GM19043 (cell line): ENCODE data around the gene MED8.

Experiments used
- ATAC-seq: cut with Tn5 transposase; IDR thresholded peaks from one replicate; pipeline ENCODE4 v1.9.1; 2021; ENCODE audit warnings: low read depth; ENCODE audit not compliant: unreplicated experiment

MED8 gene

GRCh38 chr1:43363283-43363934, 26.2 kb downstream of the MED8 start:
- no peak for ATAC-seq

DNA sequence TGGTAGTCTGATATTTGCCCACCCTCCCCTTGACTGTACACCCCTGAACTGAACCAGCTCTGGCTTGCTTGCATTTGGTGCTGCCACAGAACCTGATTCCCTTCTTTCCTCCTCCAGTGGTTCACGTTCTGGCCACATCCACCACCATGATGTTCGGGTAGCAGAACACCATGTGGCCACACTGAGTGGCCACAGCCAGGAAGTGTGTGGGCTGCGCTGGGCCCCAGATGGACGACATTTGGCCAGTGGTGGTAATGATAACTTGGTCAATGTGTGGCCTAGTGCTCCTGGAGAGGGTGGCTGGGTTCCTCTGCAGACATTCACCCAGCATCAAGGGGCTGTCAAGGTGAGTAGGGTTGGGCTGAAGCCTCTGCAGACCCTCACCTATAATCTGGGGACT, 29.0 kb downstream of the MED8 start:
- ATAC-seq, result no peak

- ATAC-seq, result no peak
These were observed 29.9 kb downstream of the MED8 start for GRCh38 chr1:43359696-43360095.

DNA sequence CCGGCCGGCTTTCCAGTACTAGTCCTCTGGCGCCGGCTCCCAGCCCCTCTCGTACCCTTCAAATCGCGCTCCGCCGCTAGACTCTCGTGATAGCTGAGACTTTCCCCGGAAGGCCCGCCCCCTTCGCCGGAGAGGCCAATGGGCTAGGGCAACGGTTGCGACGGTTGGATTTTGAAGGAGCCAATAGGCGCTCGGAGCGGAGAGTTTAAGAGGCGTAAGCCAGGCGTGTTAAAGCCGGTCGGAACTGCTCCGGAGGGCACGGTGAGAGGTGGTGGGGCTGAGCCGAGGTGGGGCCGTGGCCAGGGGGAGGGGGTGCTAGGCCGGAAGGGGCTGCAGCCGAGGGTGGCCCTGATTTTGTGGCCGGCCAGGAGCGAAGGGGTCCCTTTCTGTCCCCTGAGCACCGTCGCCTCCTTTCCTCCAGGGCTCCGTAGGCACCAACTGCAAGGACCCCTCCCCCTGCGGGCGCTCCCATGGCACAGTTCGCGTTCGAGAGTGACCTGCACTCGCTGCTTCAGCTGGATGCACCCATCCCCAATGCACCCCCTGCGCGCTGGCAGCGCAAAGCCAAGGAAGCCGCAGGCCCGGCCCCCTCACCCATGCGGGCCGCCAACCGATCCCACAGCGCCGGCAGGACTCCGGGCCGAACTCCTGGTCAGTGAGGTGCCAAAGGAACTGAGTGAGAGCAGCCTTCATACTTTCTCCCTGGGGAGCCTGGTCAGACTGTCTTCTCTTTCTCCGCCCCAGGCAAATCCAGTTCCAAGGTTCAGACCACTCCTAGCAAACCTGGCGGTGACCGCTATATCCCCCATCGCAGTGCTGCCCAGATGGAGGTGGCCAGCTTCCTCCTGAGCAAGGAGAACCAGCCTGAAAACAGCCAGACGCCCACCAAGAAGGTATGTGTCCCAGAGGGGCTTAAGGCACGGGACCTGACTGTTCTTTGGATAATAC, 30.6 kb downstream of the MED8 start, which contains the start of gene CDC20:
TSS of gene CDC20 (plus strand) at position 236 of the 948 bp plus-strand sequence. CDS start at position 471, 235 bp downstream.
- peak; percentile 95 for ATAC-seq

GRCh38 chr1:43358121-43358745, 31.4 kb downstream of the MED8 start:
- peak; percentile 12 for ATAC-seq

- no peak for ATAC-seq
These were observed 32.3 kb downstream of the MED8 start for GRCh38 chr1:43357251-43357650.

DNA sequence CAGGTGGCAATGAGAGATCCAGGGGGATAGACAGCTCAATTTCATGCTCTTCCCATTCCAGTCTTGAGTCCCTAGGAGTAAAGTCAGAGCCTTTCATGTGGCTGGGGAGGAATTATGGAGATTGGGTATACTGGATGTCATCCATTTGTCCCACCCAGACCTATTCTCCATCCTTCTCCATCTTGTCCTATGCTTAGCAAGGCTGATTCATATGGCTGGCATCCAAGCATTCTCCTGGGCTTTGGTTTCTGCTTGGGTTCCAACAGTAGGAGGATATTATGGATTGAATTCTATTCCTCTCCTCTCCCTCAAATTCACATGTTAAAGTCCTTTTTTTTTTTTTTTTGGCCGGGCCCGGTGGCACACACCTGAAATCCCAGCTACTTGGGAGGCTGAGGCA, 34.7 kb downstream of the MED8 start:
- no peak for ATAC-seq

DNA sequence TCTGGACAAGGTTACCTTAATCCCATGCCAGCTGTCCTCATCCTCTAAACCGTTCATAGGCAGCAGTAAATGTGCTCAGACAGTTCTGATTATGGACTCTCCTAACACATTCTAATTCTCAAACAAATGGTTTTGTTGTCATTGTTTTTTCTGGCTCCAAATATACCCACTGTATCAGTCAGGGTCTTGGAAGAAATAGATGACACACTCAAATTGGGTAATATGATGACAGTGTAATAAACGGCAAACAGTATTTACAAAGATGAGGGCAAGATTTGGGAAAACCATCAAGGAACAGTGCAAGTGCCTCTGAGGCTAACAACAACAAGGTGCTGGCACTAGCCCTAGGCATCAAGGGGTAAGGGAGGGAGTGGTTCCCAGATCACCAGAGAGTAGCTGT, 35.1 kb downstream of the MED8 start:
- no peak for ATAC-seq

GRCh38 chr1:43352881-43353280, 36.7 kb downstream of the MED8 start:
- no peak for ATAC-seq

DNA sequence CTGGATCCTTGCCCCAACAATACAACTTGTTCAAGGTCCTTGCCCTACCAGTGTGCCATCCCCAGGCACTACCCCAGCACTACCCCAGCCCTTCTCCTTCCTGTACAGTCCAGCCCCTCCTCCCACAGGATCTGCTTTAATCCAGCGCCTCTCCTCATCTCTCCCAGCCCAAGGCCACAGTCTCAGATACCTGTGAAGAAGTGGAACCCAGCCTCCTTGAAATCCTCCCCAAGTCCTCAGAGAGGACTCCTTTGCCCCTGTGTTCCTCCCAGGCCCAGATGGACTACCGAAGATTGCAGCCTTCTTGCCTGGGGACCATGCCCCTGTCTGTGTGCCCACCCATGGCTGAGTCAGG, 37.3 kb downstream of the MED8 start:
- ATAC-seq, result no peak

DNA sequence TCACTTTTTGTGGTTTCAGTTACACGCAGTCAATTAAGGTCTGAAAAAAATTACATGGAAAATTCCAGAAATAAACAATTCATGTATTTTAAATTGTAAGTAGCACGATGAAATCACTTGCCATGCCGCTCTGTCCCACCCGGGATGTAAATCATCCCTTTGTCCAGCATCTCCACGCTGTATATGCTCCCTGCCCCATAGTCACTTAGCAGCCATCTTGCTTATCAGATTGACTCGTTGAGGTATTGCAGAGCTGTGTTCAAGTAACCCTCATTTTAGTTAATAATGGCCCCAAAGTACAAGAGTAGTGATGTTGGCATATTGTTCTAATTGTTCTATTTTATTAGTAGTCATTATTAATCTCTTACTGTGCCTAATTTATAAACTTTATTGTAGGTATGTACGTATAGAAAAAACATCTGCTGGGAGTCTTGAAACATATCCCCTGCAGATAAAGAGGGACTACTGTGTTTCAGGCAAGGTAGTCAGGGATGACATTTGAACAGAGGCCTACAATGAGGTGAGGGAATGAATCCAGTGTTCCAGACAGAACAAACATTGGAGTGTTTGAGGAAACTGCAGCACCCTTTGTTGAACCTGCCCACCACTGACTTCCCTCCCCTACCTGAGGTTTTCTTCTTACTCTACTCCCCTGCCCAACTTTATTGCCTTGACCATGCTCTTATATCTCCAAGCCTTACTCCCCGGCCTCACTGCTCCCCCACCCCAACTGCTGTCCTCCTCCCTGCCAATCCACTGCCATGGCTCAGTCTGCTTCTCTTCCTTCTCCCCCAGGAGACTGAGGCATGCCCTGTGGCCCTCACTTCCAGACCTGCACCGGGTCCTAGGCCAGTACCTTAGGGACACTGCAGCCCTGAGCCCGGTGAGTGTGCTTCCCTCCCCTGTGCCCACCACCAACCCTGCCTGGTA, 37.9 kb downstream of the MED8 start:
- ATAC-seq, result no peak

DNA sequence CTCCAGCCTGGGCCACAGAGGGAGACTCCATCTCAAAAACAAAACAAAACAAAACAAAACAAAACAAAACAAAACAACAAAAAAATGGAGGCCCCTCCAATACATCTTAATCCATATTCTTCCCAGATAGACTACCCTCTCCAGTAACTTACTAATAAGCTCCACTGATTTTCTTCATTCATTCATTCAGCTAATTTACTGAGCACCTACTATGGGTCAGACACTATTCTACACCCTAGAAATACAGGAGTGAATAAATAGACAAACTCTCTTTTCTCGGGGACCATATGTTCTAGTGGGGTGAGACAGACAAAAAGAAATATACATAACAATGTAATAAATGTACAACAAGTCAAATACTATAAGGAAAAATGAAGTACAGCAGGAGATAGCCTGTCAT, 38.6 kb downstream of the MED8 start:
- no peak for ATAC-seq

GRCh38 chr1:43349594-43350306, 39.9 kb downstream of the MED8 start:
- no peak for ATAC-seq

DNA sequence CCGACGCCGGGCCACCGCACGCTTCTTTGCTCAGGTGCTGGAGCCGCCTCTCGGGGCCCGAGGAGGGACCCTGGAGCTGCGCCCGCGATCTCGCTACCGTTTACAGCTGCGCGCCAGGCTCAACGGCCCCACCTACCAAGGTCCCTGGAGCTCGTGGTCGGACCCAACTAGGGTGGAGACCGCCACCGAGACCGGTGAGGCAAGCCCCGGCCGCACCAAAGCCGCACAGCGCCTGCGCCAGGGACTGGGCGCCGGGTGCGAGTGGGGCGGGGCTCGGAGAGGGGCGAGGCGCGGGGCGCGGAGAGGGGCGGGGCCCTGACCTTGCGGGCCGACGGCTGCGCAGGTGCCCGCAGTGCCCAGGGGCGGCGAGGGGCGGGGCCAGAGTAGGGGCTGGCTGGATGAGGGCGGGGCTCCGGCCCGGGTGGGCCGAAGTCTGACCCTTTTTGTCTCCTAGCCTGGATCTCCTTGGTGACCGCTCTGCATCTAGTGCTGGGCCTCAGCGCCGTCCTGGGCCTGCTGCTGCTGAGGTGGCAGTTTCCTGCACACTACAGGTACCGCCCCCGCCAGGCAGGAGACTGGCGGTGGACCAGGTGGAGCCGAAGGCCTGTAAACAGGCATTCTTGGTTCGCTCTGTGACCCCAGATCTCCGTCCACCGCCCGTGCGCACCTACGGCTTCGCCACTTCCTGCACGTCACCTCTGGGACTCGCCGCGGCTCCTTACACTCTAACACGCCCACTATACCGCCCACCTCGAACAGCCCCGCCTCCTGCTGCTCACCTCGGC, 40.6 kb downstream of the MED8 start:
- ATAC-seq, result no peak

DNA sequence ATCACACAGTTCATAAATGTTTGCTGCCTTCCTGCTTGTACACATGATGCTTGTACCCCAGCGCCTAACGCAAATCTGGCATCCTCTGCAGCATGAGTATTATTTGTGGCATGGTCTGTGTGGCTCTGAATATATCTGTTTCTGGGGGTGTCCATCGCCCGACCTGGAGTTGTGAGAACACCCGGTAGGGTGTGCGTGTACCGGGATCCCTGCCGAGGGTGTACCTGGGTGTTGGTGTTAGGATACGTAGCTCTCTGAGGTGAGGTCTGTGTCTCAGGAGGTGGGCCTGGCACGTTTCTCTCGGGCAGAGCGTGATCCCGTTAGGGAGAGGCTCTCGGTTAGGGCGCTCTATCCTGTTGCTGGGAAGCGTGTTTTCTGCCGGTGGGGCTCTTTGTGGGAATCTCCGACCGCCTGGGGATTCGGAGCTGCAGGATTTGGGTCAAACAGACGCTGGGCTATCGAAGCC, 41.2 kb downstream of the MED8 start:
- ATAC-seq, result no peak

DNA sequence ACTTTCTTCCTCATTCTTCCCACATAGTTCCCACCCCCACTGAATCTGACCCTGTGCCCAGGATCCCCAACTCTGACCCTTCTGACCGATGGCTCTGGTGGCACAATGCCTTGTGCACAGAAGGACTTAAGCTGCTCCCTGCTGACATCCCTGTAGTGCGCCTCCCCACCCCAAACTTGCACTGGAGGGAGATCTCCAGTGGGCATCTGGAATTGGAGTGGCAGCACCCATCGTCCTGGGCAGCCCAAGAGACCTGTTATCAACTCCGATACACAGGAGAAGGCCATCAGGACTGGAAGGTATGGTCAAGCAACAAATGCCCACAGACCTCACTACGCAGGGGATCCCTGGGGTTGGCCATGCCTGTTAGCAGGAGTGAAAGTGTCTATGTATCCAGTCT, 43.0 kb downstream of the MED8 start:
- ATAC-seq, result no peak

- no peak for ATAC-seq
These were observed 44.5 kb downstream of the MED8 start for GRCh38 chr1:43345120-43345519.

DNA sequence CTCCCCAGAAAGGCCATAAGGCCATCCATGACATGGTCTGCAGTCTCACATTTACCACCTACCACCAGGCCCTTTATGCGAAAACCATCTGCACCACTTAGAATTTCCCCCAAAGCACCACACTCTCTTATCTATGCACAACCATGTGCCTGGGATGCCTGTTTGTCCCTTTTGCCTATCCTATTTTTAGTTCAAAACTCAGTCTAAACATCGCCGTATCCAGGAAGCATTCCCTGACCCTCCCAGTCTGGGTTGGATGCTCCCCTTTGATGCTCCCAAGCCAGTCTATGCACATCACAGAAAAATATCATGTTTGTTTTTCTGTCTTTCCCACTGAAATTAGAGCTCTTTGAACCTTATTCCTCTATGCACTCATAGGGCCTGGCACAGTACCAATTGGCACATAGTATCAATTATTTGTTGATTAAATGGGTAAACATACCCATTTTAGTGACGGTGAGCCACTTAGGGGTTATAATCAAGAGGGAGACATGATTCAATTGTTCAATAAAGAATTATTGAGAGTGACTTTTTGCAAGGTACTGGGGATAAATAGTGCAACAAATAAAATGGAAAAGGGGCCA, 45.2 kb downstream of the MED8 start:
- ATAC-seq, result no peak

GRCh38 chr1:43340559-43340958, 49.0 kb downstream of the MED8 start:
- no peak for ATAC-seq
